Measurements from ENCODE around the gene KCNQ2. TPM values are rescaled to one million over a fixed set of nuclear protein-coding genes. Genes with fewer than 3 reads are reported as not detected.

KCNQ2 gene
- total RNA-seq, 2 experiments from 2014 or later: 0.19 to 0.37 TPM

DNA sequence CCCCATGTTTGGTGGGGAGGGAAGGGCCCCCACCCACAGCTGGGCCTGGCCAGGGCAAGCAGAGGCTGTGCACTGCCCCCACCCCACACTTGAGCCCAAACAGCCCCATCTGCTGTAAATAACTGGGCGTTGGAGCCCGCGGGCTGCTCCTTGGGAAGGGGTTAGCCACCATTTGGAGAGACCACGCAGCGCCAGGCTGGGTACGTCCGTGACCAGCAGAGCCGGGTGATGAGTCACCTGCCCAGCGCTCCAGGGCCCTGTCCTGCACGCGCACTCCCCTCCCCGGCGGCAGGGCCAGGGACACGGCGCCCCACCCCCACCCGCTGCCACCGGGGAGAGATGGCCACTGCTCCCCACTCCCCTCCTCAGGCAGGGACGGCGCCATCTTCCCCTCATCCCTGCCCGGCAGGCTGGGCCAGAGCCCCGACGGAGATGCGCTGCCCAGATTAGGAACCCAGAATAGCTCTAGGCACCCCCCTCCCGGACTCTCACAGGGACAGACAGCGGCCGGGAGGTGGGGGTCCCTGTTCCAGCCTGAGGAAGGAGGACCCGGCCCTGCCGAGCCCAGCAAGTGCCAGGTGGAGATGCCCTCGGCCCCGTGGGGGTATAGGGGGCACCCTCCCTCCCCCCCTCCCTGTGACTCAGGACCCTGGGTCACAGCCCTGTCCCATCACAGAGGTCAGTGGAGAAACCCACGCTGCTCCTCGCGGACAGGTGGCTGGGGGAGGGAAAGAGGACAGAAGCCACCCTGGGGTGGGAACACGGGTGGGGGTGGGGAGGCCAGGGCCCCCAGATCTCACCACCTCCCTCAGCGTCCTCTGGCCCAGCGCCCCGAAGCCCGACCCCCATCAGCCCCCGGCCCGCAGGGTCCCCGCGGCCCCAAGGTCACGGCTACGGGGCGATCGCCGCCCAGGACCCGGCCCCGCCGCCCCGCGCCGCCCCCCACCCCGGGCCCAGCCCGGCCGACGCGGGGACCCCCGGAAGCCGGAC is 25.8 kb upstream of the KCNQ2 start:
- POLR2A ChIA-PET: interaction anchor here (2.2 kb wide), 1 partner anchor 22 kb away, joined by 13 read pairs; the partner anchor contains the start of gene PPDPF
- H3K27me3 Mint-ChIP-seq: peaks cover 23% of the 10 kb centered on the region
- H3K27ac Mint-ChIP-seq: no peak overlapping the region
- no peaks in the 10 kb centered on the region for H3K36me3 Mint-ChIP-seq
- peaks cover 2% of the 10 kb centered on the region for H3K4me1 Mint-ChIP-seq
- ATAC-seq (ENCODE audit: low read depth) (no peak), DNase-seq (peak; percentile 34)
- no peak overlapping the region for H3K4me3 Mint-ChIP-seq
- no peaks in the 10 kb centered on the region for H3K9me3 Mint-ChIP-seq

DNA sequence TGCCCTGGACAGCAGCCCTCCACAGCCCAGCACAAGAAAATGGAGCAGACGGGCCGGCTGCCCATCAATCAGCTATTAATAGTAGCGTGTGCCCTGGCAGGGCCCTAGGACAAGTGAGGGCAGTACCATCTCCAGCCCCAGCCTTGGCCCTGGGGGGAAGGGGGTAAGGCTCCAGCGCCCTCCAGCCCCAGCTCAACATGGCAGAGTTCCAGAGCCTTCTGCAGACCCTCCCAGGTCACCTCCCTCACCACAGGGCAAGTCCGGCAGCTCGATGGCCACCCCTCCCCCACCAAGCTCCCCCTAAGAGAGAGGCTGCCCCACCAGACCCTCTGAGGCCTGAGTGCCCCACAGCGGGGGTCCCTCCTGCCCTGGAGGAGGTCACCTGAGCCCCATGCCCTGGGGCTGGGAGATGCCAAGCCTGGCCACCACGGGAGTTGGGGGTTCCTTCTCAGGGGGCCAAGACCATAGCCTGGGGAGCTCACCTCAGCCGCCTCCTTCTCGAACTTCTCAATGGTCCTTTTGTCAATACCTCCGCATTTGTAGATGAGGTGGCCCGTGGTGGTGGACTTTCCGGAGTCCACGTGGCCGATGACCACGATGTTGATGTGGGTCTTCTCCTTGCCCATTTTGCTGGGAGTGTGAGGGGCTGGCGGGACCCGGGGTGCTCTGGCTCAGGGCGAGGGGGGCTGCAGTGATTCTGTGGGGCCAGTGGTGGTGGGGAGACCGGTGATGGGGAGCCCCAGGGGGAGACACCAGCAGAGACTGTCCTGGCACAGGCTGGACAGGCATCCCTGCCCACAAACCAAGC is 24.9 kb upstream of the KCNQ2 start:
- Mint-ChIP-seq H3K9me3 (peaks cover under 1% of the 10 kb centered on the region), H3K27me3 (peaks cover 23% of the 10 kb centered on the region), H3K27ac (no peak overlapping the region), H3K4me1 (peaks cover 2% of the 10 kb centered on the region), H3K36me3 (no peaks in the 10 kb centered on the region), H3K4me3 (no peak overlapping the region)
- ATAC-seq (ENCODE audit: low read depth) (no peak), DNase-seq (peak; percentile 30)
- POLR2A ChIA-PET: interaction anchor here (0.7 to 2.2 kb wide), 2 partner anchors 23 to 174 kb away, joined by 3 to 13 read pairs; partner anchors contain the start of gene PPDPF

DNA sequence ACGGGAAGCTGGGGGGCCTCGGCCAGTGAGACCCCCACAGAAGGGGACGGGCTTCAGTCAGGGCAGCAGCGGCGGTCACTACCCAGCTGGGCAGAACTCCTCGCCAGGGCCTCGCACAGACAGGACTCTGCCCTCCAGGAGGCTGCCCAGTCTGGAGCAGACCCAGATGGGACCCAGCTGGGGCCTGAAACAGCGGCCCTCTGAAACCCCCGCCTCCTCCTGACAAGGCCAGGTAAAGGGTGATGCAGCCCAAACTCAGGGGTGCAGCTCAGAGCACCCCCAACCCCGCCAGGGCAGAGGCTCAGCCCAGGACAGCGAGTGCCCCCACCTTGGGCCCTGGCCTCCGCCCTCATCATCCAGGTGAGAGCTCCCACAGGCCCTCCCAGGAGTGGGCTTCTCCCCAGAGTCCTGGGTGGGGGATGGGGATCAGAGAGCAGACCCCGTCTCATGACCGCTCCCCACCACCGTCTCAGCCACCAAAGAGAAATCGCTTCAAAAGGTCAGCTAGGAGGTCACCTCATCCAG is 24.2 kb upstream of the KCNQ2 start:
- ATAC-seq (ENCODE audit: low read depth): no peak
- no peak overlapping the region for H3K4me3 Mint-ChIP-seq

DNA sequence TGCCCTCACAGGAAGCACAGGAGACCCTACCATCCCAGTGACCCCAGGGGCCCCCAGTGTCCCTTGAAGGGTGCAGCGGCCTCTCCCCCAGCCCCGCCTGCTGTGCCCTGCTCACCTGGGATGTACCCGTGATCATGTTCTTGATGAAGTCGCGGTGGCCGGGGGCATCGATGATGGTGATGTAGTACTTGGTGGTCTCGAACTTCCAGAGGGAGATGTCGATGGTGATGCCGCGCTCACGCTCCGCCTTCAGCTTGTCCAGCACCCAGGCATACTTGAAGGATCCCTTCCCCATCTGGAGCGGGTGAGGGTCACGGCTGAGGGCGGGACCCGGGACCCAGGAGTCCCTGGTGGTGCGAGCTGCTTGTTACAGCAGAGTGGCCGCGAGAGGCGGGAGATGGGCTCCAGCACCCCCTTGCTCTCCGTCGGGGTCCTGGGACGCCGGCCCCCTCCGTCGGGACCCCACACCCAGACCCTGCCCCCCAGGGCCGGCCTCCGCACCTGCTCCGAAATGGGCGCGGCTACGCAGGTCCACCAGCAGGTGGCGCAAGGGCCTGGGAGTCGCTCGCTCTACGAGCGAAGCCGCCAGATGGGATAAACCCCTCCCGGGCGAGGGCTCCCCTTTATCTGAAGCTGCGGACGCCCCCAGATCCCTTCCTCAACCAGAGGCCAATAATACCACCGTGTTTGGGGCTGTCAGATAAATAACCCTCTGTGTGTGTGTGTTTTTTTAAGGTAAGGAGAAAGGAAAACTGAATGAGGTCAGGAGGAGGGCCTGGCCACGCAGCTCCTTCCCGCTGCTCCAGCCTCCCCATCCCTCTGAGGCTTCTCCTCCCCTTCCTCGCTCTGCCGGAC is 23.5 kb upstream of the KCNQ2 start:
- peaks cover 21% of the 10 kb centered on the region for H3K27me3 Mint-ChIP-seq
- H3K4me3 Mint-ChIP-seq: peak overlapping the region; percentile 50
- DNase-seq (peak; percentile 82), ATAC-seq (ENCODE audit: low read depth) (peak; percentile 62)
- peaks cover 2% of the 10 kb centered on the region for H3K4me1 Mint-ChIP-seq
- H3K36me3 Mint-ChIP-seq: no peaks in the 10 kb centered on the region
- H3K9me3 Mint-ChIP-seq: peaks cover 3% of the 10 kb centered on the region
- POLR2A ChIA-PET: interaction anchor here (2.2 kb wide), 1 partner anchor 25 kb away, joined by 13 read pairs; the partner anchor contains the start of gene PPDPF
- H3K27ac Mint-ChIP-seq: no peak overlapping the region

More for the DNA sequence above, 24.2 kb upstream of the KCNQ2 start:
- H3K4me1 Mint-ChIP-seq: peaks cover 2% of the 10 kb centered on the region
- POLR2A ChIA-PET: interaction anchor here (0.7 to 2.2 kb wide), 2 partner anchors 24 to 175 kb away, joined by 3 to 13 read pairs; partner anchors contain the start of gene PPDPF
- peaks cover 3% of the 10 kb centered on the region for H3K9me3 Mint-ChIP-seq
- DNase-seq: peak; percentile 44
- peaks cover 23% of the 10 kb centered on the region for H3K27me3 Mint-ChIP-seq
- no peak overlapping the region for H3K27ac Mint-ChIP-seq
- no peaks in the 10 kb centered on the region for H3K36me3 Mint-ChIP-seq

DNA sequence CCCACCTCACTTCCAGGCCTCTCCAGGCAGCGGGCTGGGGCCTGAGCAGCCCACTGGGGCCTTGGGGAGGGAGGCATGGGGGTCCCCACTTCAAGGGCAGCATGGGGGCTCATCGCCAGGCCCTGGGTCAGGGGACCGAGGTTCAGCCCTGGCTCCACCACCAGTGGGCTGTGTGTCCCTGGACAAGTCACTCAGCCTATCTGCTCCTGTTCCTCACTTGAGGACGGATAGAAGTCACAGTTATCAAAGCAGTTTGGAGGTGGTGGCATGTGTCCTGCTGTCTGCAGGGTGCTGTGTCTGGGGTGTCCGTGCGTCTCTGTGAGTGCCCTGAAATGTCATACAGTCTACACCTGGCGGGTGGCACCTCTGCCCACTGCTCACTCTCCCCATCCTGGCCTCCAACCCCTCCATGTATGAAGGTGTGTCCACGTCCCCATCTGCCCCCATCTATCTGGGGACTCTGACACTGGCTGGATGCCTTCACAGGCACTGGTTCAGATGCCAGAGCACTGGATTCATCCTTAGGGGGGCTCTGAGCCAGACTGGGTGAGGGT is 22.8 kb upstream of the KCNQ2 start:
- H3K27me3 Mint-ChIP-seq: peaks cover 17% of the 10 kb centered on the region
- POLR2A ChIA-PET: no interaction called here
- DNase-seq: peak; percentile 29
- no peaks in the 10 kb centered on the region for H3K36me3 Mint-ChIP-seq
- no peak overlapping the region for H3K4me3 Mint-ChIP-seq
- no peak overlapping the region for H3K27ac Mint-ChIP-seq
- no peak for ATAC-seq (ENCODE audit: low read depth)
- H3K9me3 Mint-ChIP-seq: peaks cover 3% of the 10 kb centered on the region
- H3K4me1 Mint-ChIP-seq: peaks cover 2% of the 10 kb centered on the region

DNA sequence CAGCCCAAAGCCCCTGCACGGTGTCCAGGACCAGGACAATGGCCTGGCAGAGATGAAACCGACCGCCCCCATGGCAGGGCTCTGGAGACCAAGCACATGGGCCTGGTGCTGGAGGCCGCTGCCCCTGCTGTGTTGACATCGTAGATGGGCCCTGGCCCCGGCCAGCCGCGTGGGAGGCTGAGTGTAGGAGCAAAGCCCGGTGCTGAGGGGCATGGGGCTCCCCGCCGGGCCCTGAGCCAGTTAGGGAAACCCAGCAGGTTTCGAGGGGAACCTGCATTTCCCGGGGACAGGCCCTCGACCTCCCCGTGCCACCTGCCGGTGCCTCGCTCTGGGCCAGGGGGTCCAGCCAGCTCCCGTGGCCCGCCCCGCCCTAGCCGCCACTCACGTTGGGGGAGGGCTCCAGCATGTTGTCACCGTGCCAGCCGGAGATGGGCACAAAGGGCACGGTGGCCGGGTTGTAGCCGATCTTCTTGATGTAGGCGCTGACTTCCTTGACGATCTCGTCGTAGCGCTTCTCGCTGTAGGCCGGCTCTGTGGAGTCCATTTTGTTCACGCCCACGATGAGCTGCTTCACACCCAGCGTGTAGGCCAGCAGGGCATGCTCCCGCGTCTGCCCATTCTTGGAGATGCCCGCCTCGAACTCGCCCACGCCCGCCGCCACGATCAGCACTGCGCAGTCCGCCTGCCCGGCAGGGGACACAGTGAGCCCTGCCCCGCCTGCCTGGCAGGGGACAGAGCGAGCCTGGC is 22.1 kb upstream of the KCNQ2 start:
- H3K4me1 Mint-ChIP-seq: peaks cover 2% of the 10 kb centered on the region
- POLR2A ChIA-PET: no interaction called here
- ATAC-seq (ENCODE audit: low read depth) (no peak), DNase-seq (peak; percentile 30)
- H3K27me3 Mint-ChIP-seq: peaks cover 20% of the 10 kb centered on the region
- peaks cover 3% of the 10 kb centered on the region for H3K9me3 Mint-ChIP-seq
- H3K36me3 Mint-ChIP-seq: no peaks in the 10 kb centered on the region
- no peak overlapping the region for H3K27ac Mint-ChIP-seq
- H3K4me3 Mint-ChIP-seq: no peak overlapping the region

DNA sequence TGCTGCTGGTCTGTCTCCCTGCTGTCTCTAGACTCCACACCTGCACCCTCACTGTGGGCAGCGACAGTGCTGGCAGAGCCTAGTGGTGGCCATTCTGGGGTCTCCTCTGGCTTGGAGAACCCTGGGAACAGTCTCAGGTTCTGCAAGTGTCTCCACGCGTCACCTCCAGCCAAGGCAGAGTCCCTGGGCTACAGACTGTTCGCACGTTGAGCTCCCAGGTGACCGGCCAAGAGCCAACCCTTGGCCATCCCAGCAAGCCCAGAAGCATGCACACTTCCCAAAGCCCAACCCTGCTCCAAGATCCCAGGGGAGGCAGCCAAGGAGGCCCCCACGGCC is 21.6 kb upstream of the KCNQ2 start:
- Mint-ChIP-seq H3K4me1 (peaks cover 2% of the 10 kb centered on the region), H3K27ac (no peak overlapping the region), H3K4me3 (no peak overlapping the region), H3K27me3 (peaks cover 24% of the 10 kb centered on the region), H3K36me3 (no peaks in the 10 kb centered on the region), H3K9me3 (peaks cover 3% of the 10 kb centered on the region)
- DNase-seq: no peak
- no peak for ATAC-seq (ENCODE audit: low read depth)
- POLR2A ChIA-PET: no interaction called here

DNA sequence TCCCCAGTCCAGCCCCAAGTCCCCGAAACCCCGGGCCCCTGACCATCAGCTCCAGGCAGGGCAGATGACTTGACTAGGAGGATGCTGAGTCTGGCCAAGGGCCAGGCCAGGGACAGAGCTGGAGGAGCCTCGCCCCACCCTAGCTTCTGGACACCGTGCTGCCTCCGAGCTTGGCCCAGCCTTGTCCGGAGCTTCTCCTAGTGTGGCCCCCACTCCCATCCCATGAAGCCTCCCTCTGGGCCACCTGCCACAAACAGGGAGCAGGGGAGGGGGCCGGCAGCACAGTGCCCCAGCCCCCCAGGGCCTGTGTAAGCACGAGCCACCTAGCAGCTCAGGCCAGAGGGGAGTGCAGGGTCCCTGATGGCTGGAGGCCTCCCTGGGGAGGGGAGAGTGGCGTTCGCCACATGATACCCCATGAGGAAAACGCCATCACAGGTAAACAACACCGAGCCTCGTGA is 21.1 kb upstream of the KCNQ2 start:
- H3K27me3 Mint-ChIP-seq: peaks cover 24% of the 10 kb centered on the region
- H3K27ac Mint-ChIP-seq: no peak overlapping the region
- no peak for ATAC-seq (ENCODE audit: low read depth)
- no peaks in the 10 kb centered on the region for H3K36me3 Mint-ChIP-seq
- POLR2A ChIA-PET: no interaction called here
- H3K4me1 Mint-ChIP-seq: peaks cover 2% of the 10 kb centered on the region
- H3K4me3 Mint-ChIP-seq: no peak overlapping the region
- peaks cover 3% of the 10 kb centered on the region for H3K9me3 Mint-ChIP-seq
- no peak for DNase-seq

DNA sequence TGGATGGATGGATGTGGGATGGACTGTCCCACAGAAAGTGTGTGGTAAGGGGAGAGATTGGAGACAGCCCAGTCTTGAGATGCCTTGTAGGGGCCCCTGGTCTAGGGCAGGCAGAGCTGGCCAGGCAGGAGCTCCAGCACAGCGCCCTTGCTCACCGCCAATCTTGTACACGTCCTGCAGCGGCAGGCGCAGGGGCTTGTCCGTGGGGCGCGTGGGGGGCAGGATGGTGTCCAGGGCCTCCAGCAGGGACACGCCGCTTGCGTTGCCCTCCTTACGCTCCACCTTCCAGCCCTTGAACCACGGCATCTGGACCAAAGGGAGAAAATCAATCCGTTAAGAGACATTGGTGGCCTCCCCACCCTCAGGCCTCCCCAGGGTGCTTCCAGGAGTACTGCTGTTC is 20.5 kb upstream of the KCNQ2 start:
- no peak for DNase-seq
- peaks cover 24% of the 10 kb centered on the region for H3K27me3 Mint-ChIP-seq
- H3K4me1 Mint-ChIP-seq: peaks cover 2% of the 10 kb centered on the region
- H3K4me3 Mint-ChIP-seq: no peak overlapping the region
- H3K36me3 Mint-ChIP-seq: no peaks in the 10 kb centered on the region
- H3K9me3 Mint-ChIP-seq: peaks cover 3% of the 10 kb centered on the region
- ATAC-seq (ENCODE audit: low read depth): no peak
- H3K27ac Mint-ChIP-seq: no peak overlapping the region
- POLR2A ChIA-PET: no interaction called here

DNA sequence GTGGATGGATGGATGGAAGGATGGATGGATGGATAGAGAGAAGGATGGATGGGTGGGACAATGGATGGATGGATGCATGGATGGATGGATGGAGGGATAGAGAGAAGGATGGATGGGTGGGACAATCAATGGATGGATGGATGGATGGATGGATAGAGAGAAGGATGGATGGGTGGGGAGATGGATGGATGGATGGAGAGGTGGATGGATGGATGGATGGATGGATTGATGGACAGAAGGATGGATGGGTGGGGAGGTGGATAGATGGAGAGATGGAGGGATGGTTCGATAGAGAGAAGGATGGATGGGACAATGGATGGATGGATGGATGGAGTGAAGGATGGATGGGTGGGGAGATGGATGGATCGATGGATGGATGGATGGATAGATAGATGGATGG is 20.1 kb upstream of the KCNQ2 start:
- no peak for ATAC-seq (ENCODE audit: low read depth)
- H3K9me3 Mint-ChIP-seq: peaks cover 3% of the 10 kb centered on the region
- H3K36me3 Mint-ChIP-seq: no peaks in the 10 kb centered on the region
- peaks cover 20% of the 10 kb centered on the region for H3K27me3 Mint-ChIP-seq
- H3K4me1 Mint-ChIP-seq: peaks cover 2% of the 10 kb centered on the region
- no peak overlapping the region for H3K27ac Mint-ChIP-seq
- DNase-seq: no peak
- H3K4me3 Mint-ChIP-seq: no peak overlapping the region
- POLR2A ChIA-PET: no interaction called here

DNA sequence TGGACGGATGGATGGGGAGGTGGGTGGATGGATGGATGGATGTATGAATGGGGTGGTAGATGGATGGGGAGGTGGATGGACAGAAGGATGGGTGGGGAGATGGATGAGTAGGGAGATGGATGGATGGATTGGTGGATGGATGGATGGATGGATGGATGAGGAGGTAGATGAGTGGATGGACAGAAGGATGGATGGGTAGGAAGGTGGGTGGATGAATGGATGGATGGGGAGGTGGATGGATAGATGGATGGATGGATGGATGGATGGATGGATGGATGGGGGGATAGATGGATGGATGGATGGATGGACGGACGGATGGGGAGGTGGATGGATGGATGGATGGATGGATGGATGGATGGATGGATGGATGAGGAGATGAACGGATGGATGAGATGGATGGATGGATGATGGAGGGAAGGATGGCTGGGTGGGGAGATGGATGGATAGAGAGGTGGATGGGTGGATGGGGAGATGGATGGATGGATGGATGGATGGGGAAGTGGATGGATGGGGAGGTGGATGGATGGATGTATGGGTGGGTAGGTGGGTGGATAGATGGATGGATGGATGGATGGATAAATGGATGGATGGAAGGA is 19.3 kb upstream of the KCNQ2 start:
- H3K27ac Mint-ChIP-seq: no peak overlapping the region
- no peaks in the 10 kb centered on the region for H3K36me3 Mint-ChIP-seq
- POLR2A ChIA-PET: no interaction called here
- no peak for ATAC-seq (ENCODE audit: low read depth)
- peaks cover 2% of the 10 kb centered on the region for H3K4me1 Mint-ChIP-seq
- H3K9me3 Mint-ChIP-seq: peaks cover 3% of the 10 kb centered on the region
- peaks cover 13% of the 10 kb centered on the region for H3K27me3 Mint-ChIP-seq
- H3K4me3 Mint-ChIP-seq: no peak overlapping the region
- DNase-seq: no peak

All from activated naive CD8-positive, alpha-beta T cell treated with anti-CD3 and anti-CD28 coated beads, Interleukin-2, amount 10 ng/mL, durations not matched to agents 7 days and 5 days (primary cell).